Calu3 (cell line): ENCODE data around the gene ATP8A2. TPM values are rescaled to one million over a fixed set of nuclear protein-coding genes. Genes with fewer than 3 reads are reported as not detected.

Experiments
- BruUV-seq: library from RNA; stranded (reverse); fragments of 400-500 nt; replicated peaks from 2 replicates; lab custom pipeline; 2021; lab: Mats Ljungman, UMichigan
- CTCF ChIA-PET: fragments of 300-600 bp; sonication (Branson Sonifier 250); formaldehyde crosslinking; loops from one replicate; lab custom pipeline; 2022; ENCODE audit warnings: antibody characterized with exemption; lab: Charles Lee
- DNase-seq: peaks from one replicate; pipeline ENCODE4 v3.0.0; 2022
- H3K27ac Mint-ChIP-seq: one replicate; pipeline ENCODE4 v1.8.0; 2022; ENCODE audit warnings: mixed read lengths; ENCODE audit not compliant: unreplicated experiment
- H3K27me3 Mint-ChIP-seq: one replicate; pipeline ENCODE4 v1.8.0; 2022; ENCODE audit warnings: mixed read lengths; ENCODE audit not compliant: unreplicated experiment
- H3K36me3 Mint-ChIP-seq: one replicate; pipeline ENCODE4 v1.8.0; 2022; ENCODE audit warnings: mild to moderate bottlenecking, moderate library complexity, mixed read lengths; ENCODE audit not compliant: insufficient read depth, unreplicated experiment
- H3K4me1 Mint-ChIP-seq: one replicate; pipeline ENCODE4 v1.8.0; 2022; ENCODE audit warnings: mild to moderate bottlenecking, low read depth, mixed read lengths; ENCODE audit not compliant: unreplicated experiment
- H3K4me3 Mint-ChIP-seq: one replicate; pipeline ENCODE4 v1.8.0; 2022; ENCODE audit warnings: mild to moderate bottlenecking, low read depth, moderate library complexity, mixed read lengths; ENCODE audit not compliant: unreplicated experiment
- H3K9me3 Mint-ChIP-seq: one replicate; pipeline ENCODE4 v1.8.0; 2022; ENCODE audit warnings: low read depth, mixed read lengths; ENCODE audit not compliant: unreplicated experiment
- CTCF ChIP-seq: fragments of 200-600 bp; IDR thresholded peaks from one replicate; pipeline ENCODE4 v1.8.0; 2022; ENCODE audit warnings: antibody characterized with exemption; ENCODE audit not compliant: unreplicated experiment
- intact Hi-C: fragments of 100-400 bp; cut with micrococcal nuclease; formaldehyde crosslinking; loops from one replicate; pipeline ENCODE4 v1.10.0; 2022; ENCODE audit not compliant: unreplicated experiment
- total RNA-seq: library from RNA; stranded (reverse); gene quantifications from 2 replicates; pipeline ENCODE4 v1.2.3, GENCODE V29; 2022

ATP8A2 gene
- total RNA-seq, 1 experiment from 2014 or later, result 0.05 TPM

- Mint-ChIP-seq H3K36me3 (no peaks in the 10 kb centered on the region), H3K4me1 (no peaks in the 10 kb centered on the region), H3K27ac (no peak overlapping the region), H3K27me3 (peaks cover 27% of the 10 kb centered on the region), H3K4me3 (no peak overlapping the region), H3K9me3 (no peaks in the 10 kb centered on the region)
- intact Hi-C loops, result no loop called here
- no peak for DNase-seq
- TF ChIP-seq CTCF, result no peak
- CTCF ChIA-PET, result no interaction called here
- BruUV-seq, result no TSS peak
Observed at GRCh38 chr13:25840261-25840660, 468.5 kb downstream of the ATP8A2 start.

- CTCF ChIA-PET, result no interaction called here
- no peaks in the 10 kb centered on the region for H3K9me3 Mint-ChIP-seq
- intact Hi-C loops, result no loop called here
- no TSS peak for BruUV-seq
- no peak for DNase-seq
- H3K27ac Mint-ChIP-seq, result no peak overlapping the region
- no peaks in the 10 kb centered on the region for H3K4me1 Mint-ChIP-seq
- H3K27me3 Mint-ChIP-seq, result peaks cover 27% of the 10 kb centered on the region
- no peak for TF ChIP-seq CTCF
- no peak overlapping the region for H3K4me3 Mint-ChIP-seq
- H3K36me3 Mint-ChIP-seq, result no peaks in the 10 kb centered on the region
Observed at GRCh38 chr13:25840931-25841330, 469.2 kb downstream of the ATP8A2 start.

GRCh38 chr13:25843692-25844091, 471.9 kb downstream of the ATP8A2 start:
- no peak for DNase-seq
- Mint-ChIP-seq H3K27me3 (peaks cover 27% of the 10 kb centered on the region), H3K9me3 (no peaks in the 10 kb centered on the region), H3K27ac (no peak overlapping the region), H3K4me1 (no peaks in the 10 kb centered on the region), H3K4me3 (no peak overlapping the region), H3K36me3 (no peaks in the 10 kb centered on the region)
- intact Hi-C loops, result no loop called here
- no TSS peak for BruUV-seq
- CTCF ChIA-PET, result no interaction called here
- no peak for TF ChIP-seq CTCF

- H3K27ac Mint-ChIP-seq, result no peak overlapping the region
- CTCF ChIA-PET, result no interaction called here
- no TSS peak for BruUV-seq
- intact Hi-C loops, result no loop called here
- no peaks in the 10 kb centered on the region for H3K4me1 Mint-ChIP-seq
- no peak for TF ChIP-seq CTCF
- H3K36me3 Mint-ChIP-seq, result no peaks in the 10 kb centered on the region
- H3K9me3 Mint-ChIP-seq, result no peaks in the 10 kb centered on the region
- H3K4me3 Mint-ChIP-seq, result no peak overlapping the region
- peaks cover 27% of the 10 kb centered on the region for H3K27me3 Mint-ChIP-seq
- no peak for DNase-seq
Observed at GRCh38 chr13:25844559-25845434, 473.0 kb downstream of the ATP8A2 start.
